GM18909 (cell line): ENCODE measurements around the gene IPO5.

Source experiments
- ATAC-seq: cut with Tn5 transposase; IDR thresholded peaks from one replicate; pipeline ENCODE4 v1.9.1; 2021; ENCODE audit warnings: mild to moderate bottlenecking; ENCODE audit not compliant: unreplicated experiment, poor library complexity

The IPO5 gene

DNA sequence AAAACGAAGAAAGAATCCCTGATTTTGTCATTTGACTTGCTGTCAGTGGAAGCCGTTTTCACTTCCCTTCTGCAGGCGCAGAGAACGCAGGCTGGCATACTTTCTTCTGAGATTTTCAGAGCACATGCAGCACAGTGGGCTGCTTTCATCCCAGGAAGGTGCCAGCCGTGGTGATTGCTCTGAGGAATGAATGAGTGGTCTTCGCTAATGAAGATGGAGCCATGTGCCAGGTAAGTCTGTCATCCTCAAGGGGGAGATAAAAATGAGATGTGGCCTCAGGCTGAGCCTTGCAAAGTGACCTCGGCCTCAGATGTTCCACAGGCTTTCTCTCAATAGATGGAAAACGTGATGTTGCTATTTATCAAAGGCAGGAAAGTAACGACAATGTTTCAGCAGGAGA is 94.8 kb downstream of the IPO5 start:
- ATAC-seq = no peak

DNA sequence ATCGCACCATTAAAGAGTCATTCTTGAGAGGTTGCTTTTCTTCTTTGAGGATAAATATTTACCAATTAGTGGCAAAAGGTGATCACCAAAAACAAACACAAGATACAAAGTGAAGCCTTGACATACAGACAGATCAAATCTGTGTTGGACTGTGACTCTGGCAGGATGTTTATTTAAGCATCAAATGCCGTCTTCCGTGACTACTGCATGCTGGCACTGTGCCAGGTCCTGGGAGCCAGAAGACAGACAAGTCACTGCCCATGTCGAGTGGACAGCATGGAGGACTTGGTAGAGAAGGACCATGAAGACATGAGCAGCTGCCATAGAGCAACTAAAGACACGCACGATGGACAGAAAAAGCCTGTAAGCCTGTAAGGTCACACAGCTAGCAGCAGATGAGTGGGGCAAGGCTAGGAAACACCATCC is 96.6 kb downstream of the IPO5 start:
- no peak for ATAC-seq

DNA sequence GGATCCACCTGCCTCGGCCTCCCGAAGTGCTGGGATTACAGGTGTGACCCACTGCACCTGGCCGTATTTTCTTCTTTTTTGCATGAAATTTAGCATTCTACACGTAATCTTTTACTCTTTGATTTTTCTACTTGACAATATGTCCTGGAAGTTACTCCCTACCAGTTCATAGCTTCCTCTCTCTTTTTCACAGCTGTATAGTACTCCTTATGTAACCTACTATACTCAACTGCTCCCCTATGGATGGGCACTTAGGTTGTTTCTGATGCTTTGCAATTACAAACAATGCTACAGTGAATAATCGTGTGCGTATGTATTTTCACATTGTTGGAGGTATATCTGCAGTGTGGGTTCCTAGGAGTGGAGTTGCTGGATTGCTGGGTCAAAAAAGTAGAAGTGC is 98.9 kb downstream of the IPO5 start:
- no peak for ATAC-seq

DNA sequence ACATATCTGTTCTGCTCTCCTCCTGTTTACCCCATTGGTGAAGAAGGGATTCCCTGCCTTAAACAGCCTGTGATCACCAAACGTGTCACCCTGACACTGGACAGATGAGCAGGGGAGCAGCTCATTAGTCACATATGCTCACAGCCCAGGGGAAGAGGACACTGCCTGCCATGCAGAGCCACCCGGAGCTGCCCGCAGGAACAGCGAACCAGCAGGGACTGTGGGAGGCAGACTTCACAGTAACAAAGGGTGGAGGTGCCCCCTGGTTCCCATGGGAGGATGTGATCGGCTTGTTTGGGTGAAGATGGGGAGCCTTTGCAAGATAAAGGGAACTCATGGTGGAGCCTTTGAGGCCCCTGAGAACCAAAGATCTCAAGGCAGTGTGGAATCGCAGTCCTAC is 100.8 kb downstream of the IPO5 start:
- ATAC-seq = no peak

DNA sequence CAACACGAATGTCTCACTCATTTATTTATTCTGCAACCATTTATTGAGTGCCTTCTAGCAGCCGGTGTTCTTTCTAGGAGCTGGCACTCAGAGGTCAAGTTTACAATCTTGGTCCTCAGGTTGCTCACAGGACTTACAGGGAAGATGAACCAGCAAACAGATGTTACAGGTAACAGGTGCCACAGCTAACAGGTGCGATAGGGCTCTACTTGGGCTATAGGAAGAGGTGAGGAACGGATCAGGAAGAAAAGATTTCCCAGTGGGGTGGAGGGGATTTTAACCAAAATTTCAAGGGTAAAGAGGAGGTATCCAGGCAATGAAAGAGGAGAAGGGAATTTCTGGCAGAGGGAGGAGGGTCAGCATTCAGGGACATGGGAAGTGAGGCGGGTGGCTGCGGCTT is 102.1 kb downstream of the IPO5 start:
- no peak for ATAC-seq

DNA sequence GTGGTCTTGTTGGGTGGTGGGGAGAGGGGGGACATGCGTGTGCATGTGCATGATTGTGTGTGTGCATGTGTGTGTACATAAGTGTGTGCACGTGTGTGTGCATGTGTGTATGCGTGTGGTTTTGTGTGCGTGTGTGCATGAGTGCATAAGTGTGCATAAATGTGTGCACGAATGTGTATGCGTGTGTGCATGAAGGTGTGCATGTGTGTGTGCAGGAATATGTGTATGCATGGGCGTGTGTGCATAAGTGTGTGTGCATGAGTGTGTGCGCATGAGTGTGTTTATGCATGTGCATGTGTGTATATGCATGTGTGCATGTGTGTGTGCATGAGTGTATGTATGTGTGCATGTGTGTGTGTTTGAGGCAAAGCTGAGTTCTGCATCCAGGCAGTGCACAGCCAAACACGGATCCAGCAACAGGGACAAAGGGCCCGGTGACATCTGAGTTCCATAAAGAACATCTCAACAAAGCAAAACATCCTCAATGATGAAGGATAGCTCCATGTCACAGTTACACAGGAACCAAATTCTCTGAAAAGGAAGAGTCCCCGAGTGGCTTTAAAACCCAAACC is 103.5 kb downstream of the IPO5 start:
- ATAC-seq = no peak

DNA sequence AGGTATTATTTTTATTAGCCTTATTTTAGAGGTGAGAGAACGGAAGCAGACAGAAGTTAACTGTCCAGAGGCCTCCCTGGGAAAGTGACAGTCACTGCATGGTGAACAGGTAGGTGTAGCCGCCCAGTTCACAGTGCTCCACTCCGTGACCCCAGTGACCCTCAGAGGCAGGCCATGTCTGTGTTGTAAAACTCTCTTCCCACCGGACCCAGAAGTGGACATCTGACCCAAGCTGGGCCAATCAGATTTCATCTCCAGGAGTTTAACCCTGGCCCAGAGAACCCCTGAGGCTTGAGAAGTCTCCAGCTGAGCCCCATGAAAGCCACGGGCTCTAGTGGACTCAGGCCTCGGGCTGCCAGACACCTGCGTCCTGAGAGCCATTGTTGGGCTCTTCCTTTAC is 105.8 kb downstream of the IPO5 start:
- ATAC-seq = no peak

DNA sequence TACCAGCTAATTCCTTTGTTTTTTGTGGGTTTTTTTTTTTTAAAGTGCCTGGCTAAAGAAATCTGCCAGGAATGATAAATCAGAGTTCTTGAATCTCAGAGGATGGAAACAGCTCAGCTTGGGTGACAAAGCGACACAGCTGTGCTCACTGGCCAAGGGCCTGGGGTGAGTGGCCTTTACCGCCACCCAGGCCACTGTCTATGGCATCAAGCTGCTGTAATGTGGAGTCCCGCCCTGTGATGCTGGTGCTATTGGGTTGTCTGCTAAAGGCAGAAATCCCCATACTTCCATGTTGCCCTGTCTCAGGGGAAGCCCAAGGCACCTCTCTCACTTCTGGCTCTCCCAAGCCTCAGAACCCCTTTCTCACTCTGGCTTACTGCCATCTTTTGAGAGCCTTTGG is 106.8 kb downstream of the IPO5 start:
- no peak for ATAC-seq

DNA sequence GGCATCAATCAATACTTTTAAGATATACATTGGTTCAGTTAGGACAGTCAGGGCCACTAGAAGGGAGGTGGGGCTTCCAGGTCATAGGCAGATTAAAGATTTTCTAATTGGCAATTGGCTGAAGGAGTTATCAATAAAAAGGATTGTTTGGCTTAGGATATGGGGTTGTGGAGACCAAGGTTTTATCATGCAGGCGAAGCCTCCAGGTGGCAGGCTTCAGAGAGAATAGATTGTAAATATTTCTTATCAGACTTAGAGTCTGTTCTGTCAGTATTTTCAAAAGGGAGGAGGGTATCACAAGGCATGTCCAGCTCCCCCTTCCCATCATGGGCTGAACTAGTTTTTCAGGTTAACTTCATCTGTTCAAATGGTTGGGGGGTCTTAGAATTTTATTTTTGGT is 112.0 kb downstream of the IPO5 start:
- ATAC-seq = no peak

DNA sequence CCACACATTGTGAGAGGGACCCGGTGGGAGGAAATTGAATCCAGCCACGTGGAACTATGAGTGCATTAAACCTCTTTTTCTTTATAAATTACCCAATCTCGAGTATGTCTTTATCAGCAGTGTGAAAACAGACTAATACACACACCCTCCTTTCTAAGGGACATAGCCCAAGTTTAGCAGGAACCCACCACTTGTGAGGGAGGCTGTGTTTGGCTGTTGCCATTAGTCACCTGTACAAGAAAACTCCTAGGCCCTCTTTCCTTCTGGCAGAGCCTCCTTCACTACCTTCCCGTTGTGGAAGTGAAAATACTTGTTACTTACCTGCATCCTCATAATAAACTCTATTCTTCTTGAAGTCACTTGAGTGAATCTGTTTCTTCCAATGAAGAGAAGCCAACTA is 113.2 kb downstream of the IPO5 start:
- no peak for ATAC-seq

DNA sequence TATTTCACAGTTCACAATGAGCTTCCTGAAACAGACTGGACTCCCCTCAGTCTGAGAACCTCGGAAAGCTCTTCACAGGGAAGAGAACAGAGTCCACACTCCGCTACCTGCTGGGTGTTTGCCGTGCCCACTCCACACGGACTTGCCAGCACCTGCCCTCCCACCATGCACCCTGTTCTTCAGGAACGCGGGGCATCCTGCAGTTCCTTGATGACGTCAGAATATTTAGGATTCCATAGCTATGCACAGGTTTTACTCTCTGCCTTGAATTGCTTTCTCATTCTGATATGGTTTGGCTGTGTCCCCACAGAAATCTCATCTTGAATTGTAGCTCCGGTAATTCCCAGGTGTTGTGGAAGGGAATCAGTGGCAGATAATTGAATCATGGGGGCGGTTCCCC is 115.0 kb downstream of the IPO5 start:
- no peak for ATAC-seq

DNA sequence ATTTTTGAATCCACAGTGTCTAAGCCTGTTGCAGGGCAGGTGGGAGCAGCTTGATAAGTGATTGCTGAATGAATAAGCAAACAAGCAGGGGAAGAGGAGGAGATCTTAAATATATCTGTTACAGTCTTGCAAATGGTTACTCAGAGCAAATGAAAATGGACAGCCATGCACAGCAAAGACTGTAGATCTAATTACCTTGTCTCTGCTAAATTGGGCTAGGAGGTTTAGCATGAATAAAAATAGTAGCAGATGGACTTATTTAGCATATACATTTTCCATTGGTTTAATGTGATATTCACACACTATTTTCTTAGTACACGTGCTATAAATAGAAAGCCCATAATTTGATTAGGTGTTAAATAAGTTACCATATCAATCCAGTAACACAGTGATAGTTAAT is 116.5 kb downstream of the IPO5 start:
- no peak for ATAC-seq

DNA sequence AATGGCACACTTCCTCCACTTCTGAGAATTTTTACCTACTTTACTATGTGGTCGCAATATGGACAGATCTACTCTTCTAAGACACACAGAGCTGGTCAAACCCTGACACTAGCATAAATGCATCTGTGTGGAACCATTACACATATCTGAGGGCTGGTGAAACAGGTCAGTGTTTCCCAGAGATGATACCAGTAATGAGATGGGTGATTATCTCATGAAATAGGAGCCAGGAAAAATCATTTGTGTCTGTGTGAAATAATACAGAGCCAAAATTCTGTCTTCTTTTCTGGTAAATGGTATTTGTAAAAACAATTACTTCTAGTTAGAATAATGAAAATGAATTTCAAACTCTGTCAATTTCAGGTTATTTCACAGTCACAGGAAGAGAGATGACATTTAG is 117.8 kb downstream of the IPO5 start:
- ATAC-seq = no peak

DNA sequence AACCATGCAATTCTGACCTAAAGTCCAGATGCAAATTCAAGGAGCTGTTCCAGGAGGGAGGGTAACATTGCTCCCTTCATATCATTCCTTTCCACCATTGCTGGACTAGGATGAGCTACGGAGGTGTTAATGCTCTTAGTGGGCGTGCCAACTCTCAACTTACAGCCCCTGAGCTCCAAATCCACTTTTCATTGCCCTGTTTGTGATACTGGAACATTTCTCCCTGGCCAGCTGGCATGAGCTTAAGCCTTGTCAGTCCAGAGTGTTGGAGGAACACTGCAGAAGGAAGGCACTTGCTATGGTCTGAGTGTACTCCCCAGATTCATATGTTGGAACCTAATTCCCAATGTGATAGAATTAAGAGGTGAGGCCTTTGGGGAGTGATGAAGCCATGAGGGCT is 119.0 kb downstream of the IPO5 start:
- no peak for ATAC-seq
